NCI-H2196 treated with DMSO at 0.1 percent for 48 hours (cell line): Measurements from ENCODE around the gene GUK1.

Experiments
- DNase-seq: peaks from one replicate; lab custom pipeline; 2025; ENCODE audit not compliant: unreplicated experiment; lab: John Stamatoyannopoulos, UW

Gene GUK1

DNA sequence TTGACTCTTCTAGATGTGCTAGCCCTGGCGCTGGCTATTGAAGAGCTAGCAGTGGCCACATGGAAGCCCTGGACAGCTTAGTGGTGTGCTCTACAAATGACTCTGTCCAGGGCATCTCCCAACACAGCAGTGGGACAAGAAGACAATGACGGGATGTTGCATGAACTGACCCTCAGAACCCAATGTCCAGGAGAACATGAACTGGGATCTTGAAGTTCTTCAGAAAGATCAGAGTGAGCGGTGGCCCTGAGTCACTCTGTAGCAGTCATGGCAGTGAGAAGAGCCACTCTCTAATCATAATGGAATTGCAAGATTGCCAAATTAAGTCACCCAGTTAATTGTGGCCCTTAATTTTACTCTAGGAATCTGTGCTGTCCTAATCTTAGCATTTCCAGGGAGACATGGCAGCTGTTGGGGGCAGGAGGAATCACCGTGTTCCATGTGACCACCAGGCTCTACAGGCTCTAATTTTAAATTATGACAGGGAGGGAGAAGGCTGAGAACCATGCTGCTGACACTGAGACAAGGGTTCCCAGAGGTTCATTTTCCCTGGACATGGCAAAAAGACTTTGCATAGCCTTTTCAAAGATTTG is 57.6 kb downstream of the GUK1 start:
- DNase-seq: no peak
